ENCODE data around the gene CTTN. TPM values are rescaled to one million over a fixed set of nuclear protein-coding genes. Genes with fewer than 3 reads are reported as not detected.

CTTN gene
- total and polyA plus RNA-seq, 9 of the 15 experiments (the other 6 are each of a cell fraction or from before 2014, with no cell fraction given): 9.9 to 158 (median 99.7) TPM

- Histone ChIP-seq H3K9me1 (ENCODE audit: control insufficient read depth, insufficient read depth, low read length) (peaks cover 3% of the 10 kb centered on the region), H3K4me3 (no peak overlapping the region), H2AFZ (ENCODE audit: low read depth, low read length) (no peak overlapping the region), H3K4me1 (replicated peaks in 1 of 2; ENCODE audit: control insufficient read depth in 2 of 2, insufficient read depth in 2 of 2, low read length in 2 of 2) (peaks cover 6 to 11% of the 10 kb centered on the region in 2 experiments; a peak in 4 of 5 replicates), H3K27me3 (ENCODE audit: control insufficient read depth in 2 of 2, insufficient read depth in 2 of 2, low read length in 2 of 2) (no peaks in the 10 kb centered on the region), H3K36me3 (ENCODE audit: control insufficient read depth, insufficient read depth, low read length) (peaks cover 73% of the 10 kb centered on the region), H4K20me1 (replicated peaks; ENCODE audit: control insufficient read depth, insufficient read depth, low read length) (no peaks in the 10 kb centered on the region; the same call in 1 of the 2 replicates), H3K4me2 (ENCODE audit: insufficient read depth, low read length) (no peak overlapping the region), H3K9ac (ENCODE audit: insufficient read depth in 1 of 2, low read depth in 2 of 2, low read length in 2 of 2) (no peak overlapping the region; a peak in 1 of 4 replicates), H3K79me2 (ENCODE audit: control insufficient read depth, insufficient read depth, low read length) (peaks cover 12% of the 10 kb centered on the region; the same call in 2 of the 3 replicates), H3K9me3 (replicated peaks; ENCODE audit: control insufficient read depth, insufficient read depth, low read depth, low read length) (no peaks in the 10 kb centered on the region), H3K27ac (ENCODE audit: extremely low read depth, low read depth, low read length) (no peak overlapping the region)
- BruUV-seq (replicated peaks): no TSS peak
- POLR2A ChIA-PET: interaction anchor here (0.6 to 1.4 kb wide), 4 partner anchors 9 to 18 kb away, joined by 3 to 4 read pairs (median 3); no protein-coding TSS in a partner anchor
- TF ChIP-seq THRB (CRISPR knock-in tag; conservative IDR thresholded peaks at IDR 0.05) (no peak), RBBP5 (IDR thresholded peaks at IDR 0.05; ENCODE audit: borderline replicate concordance, insufficient read depth, low read length, poor library complexity, severe bottlenecking) (no peak), CCNT2 (IDR thresholded peaks at IDR 0.05; ENCODE audit: borderline replicate concordance, extremely low read depth, insufficient read length, low read depth, low read length) (no peak), ZNF146 (CRISPR knock-in tag; IDR thresholded peaks at IDR 0.05; ENCODE audit: unreplicated experiment) (no peak), PPARD (CRISPR knock-in tag; IDR thresholded peaks at IDR 0.05) (no peak), PCBP1 (IDR thresholded peaks at IDR 0.05; ENCODE audit: low read depth, low read length, poor library complexity, severe bottlenecking) (no peak), ZNF699 (CRISPR knock-in tag; IDR thresholded peaks at IDR 0.05; ENCODE audit: insufficient replicate concordance) (no peak), FOXJ2 (tag; IDR thresholded peaks at IDR 0.05) (no peak), TSHZ1 (CRISPR knock-in tag; IDR thresholded peaks at IDR 0.05) (no peak), ZFP1 (CRISPR knock-in tag; IDR thresholded peaks at IDR 0.05) (no peak), SIN3B (IDR thresholded peaks at IDR 0.05; ENCODE audit: low read depth) (no peak), USF2 (CRISPR knock-in tag; IDR thresholded peaks at IDR 0.05) (no peak)
- FAIRE-seq (no peak), ATAC-seq (no peak), DNase-seq (ENCODE audit: extremely low read depth in 1 of 4, low spot score in 3 of 4) (no peak)
- in situ Hi-C loops (cut with MboI) (no loop called here), intact Hi-C loops (cut with micrococcal nuclease) (no loop called here)
- CTCF ChIA-PET (ENCODE audit: low intra/inter-chr PET ratio): no interaction called here
- 93% methylated on average over 11 of the region's 11 CpGs for WGBS (ENCODE audit: insufficient coverage, low coverage, missing lambda C conversion rate)
Observed at GRCh38 chr11:70383664-70384565, 14.4 kb upstream of the CTTN start.

Data from K562 (cell line).